HG03175 (cell line): ENCODE data around the gene TIE1.

ENCODE experiments used
- ATAC-seq: cut with Tn5 transposase; IDR thresholded peaks from one replicate; pipeline ENCODE4 v1.9.1; 2021; ENCODE audit warnings: mild to moderate bottlenecking, moderate library complexity; ENCODE audit not compliant: unreplicated experiment

TIE1 gene

DNA sequence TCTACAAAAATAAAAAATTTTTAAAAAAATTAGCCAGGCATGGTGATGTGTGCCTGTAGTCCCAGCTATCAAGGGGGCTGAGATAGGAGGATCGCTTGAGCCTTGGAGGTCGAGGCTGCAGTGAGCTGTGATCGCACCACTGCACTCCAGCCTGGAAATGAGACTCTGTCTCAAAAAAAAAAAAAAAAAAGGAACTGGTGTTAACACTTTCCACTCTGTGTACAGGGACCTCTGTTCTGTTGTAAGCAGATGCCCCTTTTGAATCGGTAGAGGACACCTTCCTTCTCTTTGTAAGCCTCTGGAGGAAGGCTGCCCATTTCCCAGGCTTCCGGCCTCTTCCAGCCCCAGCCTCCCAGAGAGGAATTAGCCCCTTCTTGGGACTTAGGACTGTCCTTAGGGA, 8.1 kb upstream of the TIE1 start:
- no peak for ATAC-seq

DNA sequence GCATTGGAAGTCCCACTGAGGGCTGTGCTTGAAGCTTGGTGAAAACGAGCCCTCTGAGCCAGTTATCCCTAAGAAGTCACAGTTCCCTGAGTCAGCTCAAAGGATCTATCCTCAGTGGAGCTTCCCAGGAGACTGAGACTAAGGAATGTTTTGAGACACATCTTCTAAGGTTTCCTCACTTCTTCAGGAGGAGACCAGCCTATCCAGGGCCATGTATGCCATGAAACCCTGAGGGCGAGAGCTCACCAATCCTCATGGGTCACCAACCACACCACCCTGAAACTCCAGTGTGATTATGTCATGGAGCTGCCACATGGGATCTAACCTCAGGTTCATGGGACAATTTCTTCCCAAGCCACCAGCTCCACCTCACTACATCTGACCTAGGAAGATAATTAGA, 7.6 kb upstream of the TIE1 start:
- no peak for ATAC-seq

DNA sequence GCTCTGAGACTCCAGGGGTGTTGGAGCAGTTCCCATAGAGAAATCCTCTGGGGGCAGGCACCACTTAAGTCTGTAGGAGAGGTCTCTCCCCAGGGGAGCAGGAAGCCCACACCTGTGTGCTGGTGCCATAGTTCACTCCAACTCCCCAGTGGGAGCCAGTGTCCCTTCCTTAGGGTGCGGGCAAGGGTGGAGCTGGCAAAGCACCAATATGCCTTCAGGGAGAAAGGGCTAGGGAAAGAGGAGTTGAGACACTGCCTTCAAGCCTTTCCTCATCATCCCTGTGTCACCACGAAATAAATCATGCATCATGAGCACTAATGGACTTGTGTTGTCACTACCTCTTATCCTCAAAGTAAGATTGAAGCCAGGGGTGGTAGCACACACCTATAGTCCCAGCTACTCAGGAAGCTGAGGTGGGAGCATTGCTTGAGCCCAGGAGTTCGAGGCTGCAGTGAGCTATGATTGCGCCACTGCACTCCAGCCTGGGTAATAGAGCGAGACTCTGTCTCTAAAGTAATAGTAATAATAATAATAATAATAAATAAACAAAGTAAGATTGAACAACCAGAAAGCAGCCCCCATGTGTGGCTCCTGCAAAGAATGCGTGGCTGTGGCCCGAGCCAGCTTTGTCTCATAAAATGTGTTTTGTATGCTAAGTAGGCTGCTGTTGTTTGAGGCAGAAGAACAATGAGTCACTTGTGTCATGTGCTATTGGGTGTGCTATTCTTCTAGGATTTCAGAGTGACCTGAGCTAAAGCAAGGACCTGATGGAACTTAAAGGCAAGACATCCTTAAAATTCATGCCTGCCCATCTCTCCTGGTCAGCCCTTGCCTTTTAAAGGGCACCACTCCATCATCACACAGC, 6.7 kb upstream of the TIE1 start:
- ATAC-seq = no peak

DNA sequence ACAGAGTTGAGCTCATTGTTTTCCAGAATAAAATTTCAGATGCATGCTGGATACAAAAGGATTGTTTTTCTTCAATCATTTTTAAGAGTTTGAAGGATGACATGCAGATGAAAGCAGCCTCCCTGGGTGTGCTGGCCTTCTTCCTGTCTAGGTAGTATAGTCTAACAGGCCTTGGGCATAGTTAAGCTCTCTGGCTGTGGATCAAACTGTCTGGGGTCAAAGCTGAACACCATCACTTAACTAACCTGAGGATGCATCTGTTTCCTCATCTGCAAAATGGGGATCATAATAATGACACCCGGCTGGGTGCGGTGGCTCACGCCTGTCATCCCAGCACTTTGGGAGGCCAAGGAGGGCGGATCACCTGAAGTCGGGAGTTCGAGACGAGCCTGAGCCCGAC, 6.0 kb upstream of the TIE1 start:
- no peak for ATAC-seq

DNA sequence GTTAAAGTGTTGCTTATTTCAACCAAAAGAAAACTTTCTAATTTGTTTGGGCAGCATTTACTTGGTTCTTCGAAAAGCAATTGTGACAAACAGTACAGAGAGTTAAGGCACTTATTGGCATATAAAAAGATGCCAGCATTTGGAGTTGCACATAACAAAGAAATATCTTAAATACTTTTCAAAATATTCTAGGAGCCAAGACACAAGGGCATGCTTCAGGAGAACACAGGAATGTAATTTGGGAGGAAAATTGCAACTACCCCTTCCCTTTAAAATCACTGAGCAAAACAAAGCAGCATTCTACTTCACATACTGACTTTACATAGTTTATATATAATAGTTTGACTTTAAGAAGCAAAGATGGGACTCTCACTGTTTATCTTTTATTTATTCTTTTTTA, 4.6 kb upstream of the TIE1 start:
- ATAC-seq = no peak

DNA sequence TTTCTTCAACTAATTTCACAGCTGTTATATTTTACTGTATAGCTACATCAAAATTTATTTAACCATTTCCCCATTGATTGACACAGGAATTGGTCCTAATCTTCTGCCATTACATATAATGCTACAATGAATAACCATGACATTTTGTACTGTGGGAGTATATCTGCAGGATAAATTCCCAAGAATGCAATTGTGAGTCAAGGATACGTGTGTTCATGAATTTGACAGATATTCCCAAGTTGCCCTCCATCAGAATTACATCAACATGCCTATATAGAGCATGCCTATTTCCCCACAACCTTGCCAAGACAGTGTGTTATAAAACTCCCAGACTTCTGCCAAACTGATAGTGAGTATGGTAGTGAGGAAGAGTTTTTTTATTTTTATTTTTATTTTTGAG, 2.7 kb upstream of the TIE1 start:
- no peak for ATAC-seq

DNA sequence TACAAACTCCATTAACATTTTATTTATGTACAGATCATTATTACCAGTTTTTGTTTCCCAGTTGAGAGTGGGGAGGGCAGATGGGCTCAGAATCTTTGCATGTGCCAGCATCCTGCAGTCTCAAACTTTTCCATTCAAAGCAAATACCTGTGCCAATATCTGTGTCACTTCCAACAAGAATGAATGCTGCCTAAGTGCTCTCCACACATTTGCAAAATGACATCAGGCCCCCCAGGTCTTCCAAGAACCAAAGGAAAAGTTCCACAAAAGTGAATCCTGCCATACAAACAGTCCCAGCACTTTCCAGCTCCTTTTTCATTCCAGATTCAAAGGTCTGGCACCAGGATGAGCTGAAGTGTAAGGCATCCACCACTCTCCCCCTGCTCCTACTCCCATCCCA, 1.7 kb upstream of the TIE1 start:
- ATAC-seq = no peak

DNA sequence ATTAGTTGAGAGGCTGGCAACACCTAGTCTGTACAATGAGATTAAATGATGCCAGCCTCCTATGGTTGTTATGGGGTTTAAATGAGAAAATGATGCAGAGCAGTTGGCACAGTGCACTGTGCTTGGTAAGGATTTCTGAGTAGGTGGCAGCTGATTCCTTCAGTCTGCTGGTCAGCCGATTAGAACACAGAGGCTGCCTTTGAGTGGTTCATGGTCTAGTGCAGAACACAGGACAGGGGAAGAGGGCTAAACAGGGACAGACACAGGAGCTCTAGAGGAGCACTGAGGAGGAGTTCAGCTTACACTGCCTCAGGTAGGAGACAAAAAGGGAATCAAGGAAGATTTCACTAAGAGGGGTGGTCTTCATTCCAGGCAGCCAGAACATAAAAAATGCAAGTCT, 1.4 kb downstream of the TIE1 start:
- ATAC-seq = no peak

DNA sequence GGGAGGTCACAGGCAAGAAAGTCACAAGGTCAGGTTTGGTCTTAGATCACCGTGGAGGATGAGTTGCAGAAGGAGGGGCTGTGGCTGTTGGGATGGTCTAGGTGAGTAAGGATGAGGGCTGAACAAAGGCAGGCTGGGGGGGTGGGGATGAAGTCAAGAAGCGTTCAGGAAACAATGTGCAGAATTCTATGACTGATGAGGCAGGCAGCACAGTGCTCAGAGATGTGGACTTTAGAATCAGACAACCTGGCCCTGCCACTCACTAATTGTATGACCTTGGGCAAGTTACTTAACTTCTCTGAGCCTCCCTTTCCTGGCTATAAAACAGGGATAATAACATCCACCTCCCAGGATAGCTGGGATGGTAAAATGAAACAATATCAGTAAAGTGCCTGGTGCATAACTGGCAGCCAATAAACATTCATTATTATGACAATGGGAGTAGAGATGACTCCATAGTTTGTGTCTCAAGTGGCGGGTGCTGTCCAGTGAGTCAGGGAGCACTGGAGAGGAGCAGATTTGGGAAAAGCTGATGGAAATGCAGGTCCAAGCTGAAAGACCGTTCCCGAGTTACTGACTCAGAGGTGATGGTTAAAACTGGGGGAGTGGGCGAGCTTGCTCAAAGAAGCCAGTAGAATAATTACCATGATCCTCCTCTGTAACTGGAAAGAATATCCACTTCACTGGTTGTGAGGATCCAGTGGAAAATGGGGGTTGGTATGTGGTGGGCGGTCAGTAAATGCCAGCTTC, 2.1 kb downstream of the TIE1 start:
- no peak for ATAC-seq

DNA sequence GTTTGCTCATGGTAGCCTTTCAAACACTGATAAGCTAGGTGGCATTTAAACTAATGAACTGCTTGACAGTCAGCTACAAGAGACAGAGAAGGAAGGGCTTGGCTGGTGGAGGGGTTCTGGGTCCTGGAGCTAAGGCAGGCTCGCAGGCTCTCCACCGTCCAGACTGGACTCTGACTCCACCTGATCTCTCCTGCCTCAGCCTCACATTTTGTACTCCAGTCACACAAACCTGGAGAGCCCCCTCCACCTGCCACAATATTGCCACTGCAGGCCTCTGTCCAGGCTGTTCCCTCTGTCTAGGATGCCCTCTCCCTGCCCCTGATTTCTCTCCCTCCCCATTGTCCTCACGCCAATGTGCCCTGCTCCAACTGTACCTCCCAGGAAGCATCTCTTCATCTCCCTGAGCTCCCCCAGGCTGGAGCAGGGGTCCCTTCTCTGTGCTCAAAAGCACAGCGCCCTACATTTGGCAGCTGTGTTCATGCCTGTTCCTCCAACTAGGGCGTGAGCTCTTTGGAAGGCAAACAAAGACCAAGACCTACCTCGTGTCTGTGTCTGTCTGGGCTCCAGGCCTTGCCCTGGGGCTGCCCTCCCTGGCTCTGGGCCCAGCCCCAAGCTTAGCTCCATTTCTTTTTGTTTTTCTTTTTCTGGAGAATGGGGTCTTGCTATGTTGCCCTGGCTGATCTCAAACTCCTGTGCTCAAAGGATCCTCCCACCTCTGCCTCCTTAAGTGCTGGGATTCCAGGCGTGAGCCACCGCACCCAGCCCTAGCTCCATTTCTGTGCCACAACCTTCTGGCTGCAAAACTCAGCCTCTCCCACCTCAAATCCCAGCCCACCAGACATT, 2.9 kb downstream of the TIE1 start:
- no peak for ATAC-seq

DNA sequence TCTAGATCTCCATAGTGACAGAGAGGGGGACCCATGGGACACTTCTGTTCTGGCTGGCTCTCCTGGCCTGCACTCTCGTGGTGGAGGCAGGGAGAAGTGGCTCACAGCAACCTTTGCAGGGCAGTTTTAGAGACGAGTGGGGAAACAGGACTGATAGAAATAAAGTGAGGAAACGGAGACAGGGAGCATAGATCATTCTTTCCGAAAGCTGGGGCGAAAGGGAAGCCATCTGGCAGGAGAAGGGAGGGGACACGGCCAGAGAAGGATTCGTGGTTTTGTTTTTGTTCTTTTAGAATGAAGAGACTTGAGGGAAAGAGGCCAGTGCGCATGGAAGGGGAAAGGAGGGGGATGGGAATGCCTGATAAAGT, 3.5 kb downstream of the TIE1 start:
- no peak for ATAC-seq

DNA sequence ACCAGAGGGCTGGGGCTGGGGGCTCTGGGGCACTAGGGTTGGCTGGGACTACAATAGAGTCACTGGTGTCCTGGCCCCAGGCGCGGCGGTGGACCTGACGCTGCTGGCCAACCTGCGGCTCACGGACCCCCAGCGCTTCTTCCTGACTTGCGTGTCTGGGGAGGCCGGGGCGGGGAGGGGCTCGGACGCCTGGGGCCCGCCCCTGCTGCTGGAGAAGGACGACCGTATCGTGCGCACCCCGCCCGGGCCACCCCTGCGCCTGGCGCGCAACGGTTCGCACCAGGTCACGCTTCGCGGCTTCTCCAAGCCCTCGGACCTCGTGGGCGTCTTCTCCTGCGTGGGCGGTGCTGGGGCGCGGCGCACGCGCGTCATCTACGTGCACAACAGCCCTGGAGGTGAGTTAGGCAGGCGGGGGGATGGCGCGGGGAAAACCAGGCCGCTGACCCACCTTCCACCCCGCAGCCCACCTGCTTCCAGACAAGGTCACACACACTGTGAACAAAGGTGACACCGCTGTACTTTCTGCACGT, 4.1 kb downstream of the TIE1 start:
- no peak for ATAC-seq

DNA sequence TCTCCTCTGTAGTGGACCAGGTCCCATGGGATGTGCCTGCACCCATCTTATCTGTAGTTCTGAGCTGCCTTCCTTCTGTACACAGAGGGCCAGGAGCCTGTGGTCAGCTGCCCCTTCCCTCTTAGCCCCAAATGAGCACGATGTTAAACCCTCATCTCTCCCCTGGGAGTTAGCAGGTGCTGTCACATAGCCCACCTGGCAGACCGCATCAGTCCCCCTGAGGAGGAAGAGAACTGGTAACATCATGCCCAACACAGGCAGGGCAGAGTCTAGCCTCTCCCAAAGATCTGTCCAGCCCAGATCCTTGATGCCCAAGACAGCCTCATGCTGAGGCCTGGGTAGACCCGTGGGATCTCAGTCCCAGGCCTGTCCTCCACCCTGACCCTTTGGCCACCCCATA, 4.7 kb downstream of the TIE1 start:
- no peak for ATAC-seq

DNA sequence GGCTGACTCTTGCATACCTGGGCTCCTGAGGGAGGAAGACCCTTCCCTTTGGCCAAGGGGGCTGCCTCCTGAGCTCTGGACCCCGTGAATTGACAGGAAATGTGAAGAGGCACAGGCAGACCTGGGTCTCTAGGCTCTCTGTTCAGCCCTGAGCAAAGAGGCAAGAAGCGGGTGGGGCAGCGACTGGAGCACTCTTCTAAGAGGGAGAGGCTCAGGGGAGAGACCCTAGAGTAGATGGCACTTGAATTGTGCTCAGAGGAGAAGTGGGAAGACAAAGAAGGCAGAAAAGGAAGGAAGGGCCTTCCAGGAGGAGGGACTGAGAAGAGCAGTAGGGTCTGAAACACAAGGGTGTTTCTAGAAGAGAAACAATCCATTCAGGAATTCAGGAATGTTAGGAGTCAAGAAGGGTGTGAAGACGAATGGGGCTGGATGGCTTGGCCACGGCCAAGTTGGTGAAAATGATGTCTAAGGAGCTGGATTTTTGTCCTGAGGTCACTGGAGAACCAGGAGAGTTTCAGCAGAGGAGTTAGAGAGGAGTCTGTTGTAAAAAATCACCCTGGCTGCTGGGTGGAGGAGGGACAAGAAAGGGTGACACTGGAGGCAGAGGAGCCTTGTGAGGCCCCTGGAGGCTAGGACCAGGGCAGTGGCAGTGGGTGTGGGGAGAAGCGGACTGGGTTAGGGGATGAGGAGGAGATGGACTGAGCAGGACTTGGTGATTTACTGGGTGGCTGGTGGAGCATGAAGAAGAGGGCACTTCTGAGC, 5.3 kb downstream of the TIE1 start:
- no peak for ATAC-seq

DNA sequence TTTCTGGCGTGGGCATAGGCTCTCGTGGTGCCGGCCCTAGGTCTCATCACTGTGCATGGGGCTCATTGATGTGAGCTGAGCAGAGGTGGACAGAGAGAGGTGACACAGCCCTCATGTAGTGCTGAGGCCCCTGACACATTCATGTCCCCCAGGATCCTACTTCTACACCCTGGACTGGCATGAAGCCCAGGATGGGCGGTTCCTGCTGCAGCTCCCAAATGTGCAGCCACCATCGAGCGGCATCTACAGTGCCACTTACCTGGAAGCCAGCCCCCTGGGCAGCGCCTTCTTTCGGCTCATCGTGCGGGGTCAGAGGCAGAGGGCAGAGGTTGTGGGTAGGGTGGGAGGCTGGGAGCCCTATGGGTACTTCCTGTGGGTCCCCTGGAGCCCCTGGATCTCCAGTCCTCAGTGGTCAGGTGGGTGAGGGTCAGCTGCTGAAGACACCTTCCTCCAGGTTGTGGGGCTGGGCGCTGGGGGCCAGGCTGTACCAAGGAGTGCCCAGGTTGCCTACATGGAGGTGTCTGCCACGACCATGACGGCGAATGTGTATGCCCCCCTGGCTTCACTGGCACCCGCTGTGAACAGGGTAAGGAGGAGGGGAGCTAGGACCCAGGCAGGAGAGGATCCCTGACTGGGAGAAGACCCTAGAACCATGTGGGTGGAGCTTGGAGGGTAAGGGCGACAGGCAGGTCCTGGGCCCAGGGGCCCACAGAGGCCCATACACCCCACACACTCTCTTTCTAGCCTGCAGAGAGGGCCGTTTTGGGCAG, 6.1 kb downstream of the TIE1 start:
- no peak for ATAC-seq

DNA sequence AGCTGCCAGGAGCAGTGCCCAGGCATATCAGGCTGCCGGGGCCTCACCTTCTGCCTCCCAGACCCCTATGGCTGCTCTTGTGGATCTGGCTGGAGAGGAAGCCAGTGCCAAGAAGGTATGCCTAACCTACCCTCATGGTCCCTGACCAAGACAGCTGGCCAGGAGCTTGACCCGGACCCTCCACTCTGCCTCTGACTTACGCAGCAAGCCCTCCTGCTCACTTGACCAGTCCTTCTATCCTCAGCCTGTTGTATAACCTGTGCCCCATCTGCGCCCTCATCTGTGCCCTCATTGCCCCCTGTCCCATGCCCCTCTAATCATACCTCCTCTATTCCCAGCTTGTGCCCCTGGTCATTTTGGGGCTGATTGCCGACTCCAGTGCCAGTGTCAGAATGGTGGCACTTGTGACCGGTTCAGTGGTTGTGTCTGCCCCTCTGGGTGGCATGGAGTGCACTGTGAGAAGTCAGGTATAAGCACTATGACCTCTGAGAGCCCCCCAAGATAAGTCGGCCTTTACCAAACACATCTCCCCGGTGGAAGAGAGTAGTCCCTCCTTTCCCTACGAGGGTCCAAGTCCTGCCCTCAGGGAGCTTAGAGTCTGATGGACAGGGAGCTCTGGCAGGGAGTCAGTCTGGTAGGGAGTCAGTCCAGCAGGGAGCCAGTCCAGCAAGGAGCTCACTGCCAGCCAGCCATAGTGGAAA, 6.8 kb downstream of the TIE1 start:
- no peak for ATAC-seq

DNA sequence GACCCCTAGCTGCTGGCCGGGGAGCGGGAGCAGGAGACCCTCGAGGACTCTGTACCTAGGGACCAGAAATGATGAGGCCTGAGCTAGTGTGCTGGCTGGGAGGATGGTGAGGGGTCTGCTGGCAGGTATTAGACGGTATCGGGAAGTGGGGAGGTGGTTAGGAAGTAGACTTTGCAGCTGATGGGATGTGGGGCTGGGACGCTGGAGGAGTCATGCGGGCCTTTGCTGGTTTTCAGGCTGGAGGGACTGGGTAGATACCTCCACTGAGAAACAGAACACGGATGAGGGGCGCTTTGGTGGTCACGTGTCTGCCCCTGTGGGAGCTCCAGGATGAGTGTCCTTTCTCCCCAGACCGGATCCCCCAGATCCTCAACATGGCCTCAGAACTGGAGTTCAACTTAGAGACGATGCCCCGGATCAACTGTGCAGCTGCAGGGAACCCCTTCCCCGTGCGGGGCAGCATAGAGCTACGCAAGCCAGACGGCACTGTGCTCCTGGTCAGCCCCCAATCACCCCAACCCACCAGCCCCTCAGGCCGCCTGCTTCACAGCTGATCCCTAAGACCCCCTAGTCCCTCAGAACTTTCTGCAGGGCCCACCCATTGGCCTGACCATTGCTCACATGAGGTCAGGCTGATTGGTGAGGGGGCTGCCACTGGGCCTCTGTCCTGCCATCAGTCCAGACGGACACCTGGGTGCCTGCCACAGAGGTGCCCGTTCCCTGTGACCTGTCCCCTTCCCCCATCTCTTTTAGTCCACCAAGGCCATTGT, 8.0 kb downstream of the TIE1 start:
- ATAC-seq = no peak

DNA sequence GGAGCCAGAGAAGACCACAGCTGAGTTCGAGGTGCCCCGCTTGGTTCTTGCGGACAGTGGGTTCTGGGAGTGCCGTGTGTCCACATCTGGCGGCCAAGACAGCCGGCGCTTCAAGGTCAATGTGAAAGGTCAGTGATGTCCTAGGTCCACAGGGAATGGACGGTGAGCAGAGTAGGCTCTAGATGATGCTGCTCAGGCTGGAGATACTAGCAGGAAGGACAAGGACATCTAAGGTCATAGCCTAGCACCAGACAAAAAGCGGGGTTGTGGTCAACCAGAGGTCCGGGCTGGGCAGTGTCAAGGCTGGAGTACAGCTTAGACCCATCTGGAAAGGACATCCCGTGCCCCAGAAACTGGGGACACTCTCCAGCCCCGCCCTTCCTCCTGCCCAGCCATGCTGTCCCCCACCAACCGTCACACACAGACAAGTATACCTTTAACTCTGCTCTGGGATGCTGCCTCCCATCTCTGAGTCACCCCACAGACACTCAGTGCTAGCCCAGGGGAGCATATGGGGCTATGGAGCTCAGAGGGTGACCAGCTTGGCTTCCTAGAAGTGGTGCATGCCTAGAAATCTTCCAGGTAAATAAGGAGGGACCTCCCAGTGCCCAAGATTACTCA, 8.7 kb downstream of the TIE1 start:
- no peak for ATAC-seq
